ENCODE results near the gene FIBCD1. TPM values are rescaled to one million over a fixed set of nuclear protein-coding genes. Genes with fewer than 3 reads are reported as not detected.

Gene FIBCD1
- polyA plus RNA-seq, 1 donor (not counting 4 experiments of a cell fraction or from before 2014, with no cell fraction given): 0.79 TPM

GRCh38 chr9:130858739-130859705 is 80.0 kb downstream of the FIBCD1 start:
- no peak for DNase-seq (ENCODE audit: low read depth, low spot score)

GRCh38 chr9:130857864-130858738 is 80.9 kb downstream of the FIBCD1 start:
- peaks cover 27 to 33% of the 10 kb centered on the region in 2 experiments for H3K36me3 ChIP-seq (ENCODE audit: control insufficient read depth in 2 of 2, extremely low read depth in 1 of 2, insufficient read depth in 2 of 2, low read length in 2 of 2)
- peaks cover 9% of the 10 kb centered on the region for H3K79me2 ChIP-seq (ENCODE audit: control insufficient read depth, insufficient read depth, low read length)
- no peak for DNase-seq (ENCODE audit: low read depth, low spot score)
- no peak overlapping the region for H2AFZ ChIP-seq (ENCODE audit: control insufficient read depth, low read length)
- no peaks in the 10 kb centered on the region for H3K9me3 ChIP-seq (ENCODE audit: control insufficient read depth, low read depth, low read length)
- H3K4me3 ChIP-seq (ENCODE audit: control insufficient read depth in 2 of 3, extremely low read depth in 1 of 3, insufficient read depth in 2 of 3, low read depth in 1 of 3, low read length in 3 of 3): no peak overlapping the region
- H3K4me1 ChIP-seq (ENCODE audit: control insufficient read depth, extremely low read depth, insufficient read depth, low read length): no peaks in the 10 kb centered on the region
- no peaks in the 10 kb centered on the region for H3K9me1 ChIP-seq (ENCODE audit: control insufficient read depth, extremely low read depth, insufficient read depth, low read length)
- H3K27ac ChIP-seq (ENCODE audit: control insufficient read depth, insufficient read depth, low read length): no peak overlapping the region
- TF ChIP-seq, protein P1, sequence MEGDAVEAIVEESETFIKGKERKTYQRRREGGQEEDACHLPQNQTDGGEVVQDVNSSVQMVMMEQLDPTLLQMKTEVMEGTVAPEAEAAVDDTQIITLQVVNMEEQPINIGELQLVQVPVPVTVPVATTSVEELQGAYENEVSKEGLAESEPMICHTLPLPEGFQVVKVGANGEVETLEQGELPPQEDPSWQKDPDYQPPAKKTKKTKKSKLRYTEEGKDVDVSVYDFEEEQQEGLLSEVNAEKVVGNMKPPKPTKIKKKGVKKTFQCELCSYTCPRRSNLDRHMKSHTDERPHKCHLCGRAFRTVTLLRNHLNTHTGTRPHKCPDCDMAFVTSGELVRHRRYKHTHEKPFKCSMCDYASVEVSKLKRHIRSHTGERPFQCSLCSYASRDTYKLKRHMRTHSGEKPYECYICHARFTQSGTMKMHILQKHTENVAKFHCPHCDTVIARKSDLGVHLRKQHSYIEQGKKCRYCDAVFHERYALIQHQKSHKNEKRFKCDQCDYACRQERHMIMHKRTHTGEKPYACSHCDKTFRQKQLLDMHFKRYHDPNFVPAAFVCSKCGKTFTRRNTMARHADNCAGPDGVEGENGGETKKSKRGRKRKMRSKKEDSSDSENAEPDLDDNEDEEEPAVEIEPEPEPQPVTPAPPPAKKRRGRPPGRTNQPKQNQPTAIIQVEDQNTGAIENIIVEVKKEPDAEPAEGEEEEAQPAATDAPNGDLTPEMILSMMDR (optimal IDR thresholded peaks at IDR 0.05 in 1 of 3, IDR thresholded peaks at IDR 0.05 in 1 of 3, conservative IDR thresholded peaks at IDR 0.05 in 1 of 3; ENCODE audit: extremely low read depth in 1 of 3, insufficient read depth in 2 of 3, low read length in 3 of 3): no peak
- TF ChIP-seq EZH2 (IDR thresholded peaks at IDR 0.05; ENCODE audit: low read length): no peak
- dilution Hi-C loops (cut with MboI; ENCODE audit: extremely low pct_ligation_motif_present, low sequenced_read_pairs): no loop called here
- FAIRE-seq: no peak
- H3K4me2 ChIP-seq (ENCODE audit: control insufficient read depth, extremely low read depth, insufficient read depth, low read depth, low read length): no peak overlapping the region
- peaks cover 2% of the 10 kb centered on the region for H4K20me1 ChIP-seq (ENCODE audit: control insufficient read depth, extremely low read depth, insufficient read depth, low read length)
- H3K9ac ChIP-seq (ENCODE audit: control insufficient read depth, extremely low read depth, insufficient read depth, low read length): no peak overlapping the region
- H3K27me3 ChIP-seq (ENCODE audit: control insufficient read depth, extremely low read depth, insufficient read depth, low read length): no peaks in the 10 kb centered on the region

More at GRCh38 chr9:130858739-130859705, 80.0 kb downstream of the FIBCD1 start:
- TF ChIP-seq, protein P1 (optimal IDR thresholded peaks at IDR 0.05 in 1 of 3, IDR thresholded peaks at IDR 0.05 in 1 of 3, conservative IDR thresholded peaks at IDR 0.05 in 1 of 3; ENCODE audit: extremely low read depth in 1 of 3, insufficient read depth in 2 of 3, low read length in 3 of 3): no peak
- no peak for TF ChIP-seq EZH2 (IDR thresholded peaks at IDR 0.05; ENCODE audit: low read length)
- H3K4me1 ChIP-seq (ENCODE audit: control insufficient read depth, extremely low read depth, insufficient read depth, low read length): no peaks in the 10 kb centered on the region
- H3K36me3 ChIP-seq (ENCODE audit: control insufficient read depth in 2 of 2, extremely low read depth in 1 of 2, insufficient read depth in 2 of 2, low read length in 2 of 2): peaks cover 28 to 37% of the 10 kb centered on the region in 2 experiments
- dilution Hi-C loops (cut with MboI; ENCODE audit: extremely low pct_ligation_motif_present, low sequenced_read_pairs): no loop called here
- no peak overlapping the region for H2AFZ ChIP-seq (ENCODE audit: control insufficient read depth, low read length)
- no peak for FAIRE-seq
- peaks cover 9% of the 10 kb centered on the region for H3K79me2 ChIP-seq (ENCODE audit: control insufficient read depth, insufficient read depth, low read length)
- H3K9ac ChIP-seq (ENCODE audit: control insufficient read depth, extremely low read depth, insufficient read depth, low read length): no peak overlapping the region
- H3K9me1 ChIP-seq (ENCODE audit: control insufficient read depth, extremely low read depth, insufficient read depth, low read length): no peaks in the 10 kb centered on the region
- H3K27me3 ChIP-seq (ENCODE audit: control insufficient read depth, extremely low read depth, insufficient read depth, low read length): no peaks in the 10 kb centered on the region
- H3K4me3 ChIP-seq (ENCODE audit: control insufficient read depth in 2 of 3, extremely low read depth in 1 of 3, insufficient read depth in 2 of 3, low read depth in 1 of 3, low read length in 3 of 3): no peak overlapping the region
- H3K4me2 ChIP-seq (ENCODE audit: control insufficient read depth, extremely low read depth, insufficient read depth, low read depth, low read length): no peak overlapping the region
- no peaks in the 10 kb centered on the region for H3K9me3 ChIP-seq (ENCODE audit: control insufficient read depth, low read depth, low read length)
- no peak overlapping the region for H3K27ac ChIP-seq (ENCODE audit: control insufficient read depth, insufficient read depth, low read length)
- H4K20me1 ChIP-seq (ENCODE audit: control insufficient read depth, extremely low read depth, insufficient read depth, low read length): peaks cover 2% of the 10 kb centered on the region

Measured in keratinocyte (primary cell).